Neural cell (in vitro differentiated cells): Measurements from ENCODE around the gene PEAK1. TPM values are rescaled to one million over a fixed set of nuclear protein-coding genes. Genes with fewer than 3 reads are reported as not detected.

Experiments used
- H2AFZ ChIP-seq: fragments of 200-600, 300-800 bp; sonication (generic), shearing (Covaris generic); 2 replicates; pipeline ENCODE4 v1.6.0; 2014; ENCODE audit warnings: low read depth, mild to moderate bottlenecking, antibody characterized with exemption, low read length, moderate library complexity
- H3F3A ChIP-seq: fragments of 200-600 bp; shearing (Covaris generic); 2 replicates; pipeline ENCODE4 v1.6.1; 2016; ENCODE audit warnings: mild to moderate bottlenecking, moderate library complexity, mixed read lengths, antibody characterized with exemption, low read length; ENCODE audit not compliant: insufficient read depth, poor library complexity, severe bottlenecking
- H3K27ac ChIP-seq: fragments of 200-600, 300-800 bp; sonication (generic), shearing (Covaris generic); 2 replicates; pipeline ENCODE4 v1.5.1; 2014; ENCODE audit warnings: mild to moderate bottlenecking, low read length, moderate library complexity
- H3K27me3 ChIP-seq: fragments of 300-800, 200-600 bp; sonication (generic), shearing (Covaris generic); 2 replicates; pipeline ENCODE4 v1.6.0; 2014; ENCODE audit warnings: mild to moderate bottlenecking, low read depth, low read length, moderate library complexity; ENCODE audit not compliant: insufficient read depth
- H3K36me3 ChIP-seq: fragments of 300-800, 200-600 bp; sonication (generic), shearing (Covaris generic); 2 replicates; pipeline ENCODE4 v1.5.1; 2014; ENCODE audit warnings: mild to moderate bottlenecking, antibody characterized with exemption, low read length, moderate library complexity; ENCODE audit not compliant: insufficient read depth
- H3K4me2 ChIP-seq: fragments of 300-800, 200-600 bp; sonication (generic), shearing (Covaris generic); 2 replicates; pipeline ENCODE4 v1.6.0; 2014; ENCODE audit warnings: mild to moderate bottlenecking, low read length
- H3K4me3 ChIP-seq: fragments of 300-800, 200-600 bp; sonication (generic), shearing (Covaris generic); 2 replicates; pipeline ENCODE4 v1.5.1; 2014; ENCODE audit warnings: mild to moderate bottlenecking, low read length, moderate library complexity
- H3K79me2 ChIP-seq: fragments of 200-600 bp; shearing (Covaris generic); replicated peaks from 2 replicates; pipeline ENCODE4 v1.6.0; 2014; ENCODE audit warnings: mild to moderate bottlenecking, low read length, moderate library complexity; ENCODE audit not compliant: insufficient read depth
- H3K9ac ChIP-seq: fragments of 300-800, 200-600 bp; sonication (generic), shearing (Covaris generic); 2 replicates; pipeline ENCODE4 v1.6.1; 2016; ENCODE audit warnings: mild to moderate bottlenecking, low read length, mixed read lengths
- H3K9me2 ChIP-seq: fragments of 200-600 bp; shearing (Covaris generic); 2 replicates; pipeline ENCODE4 v1.6.1; 2016; ENCODE audit warnings: mild to moderate bottlenecking, low read length, mixed read lengths; ENCODE audit not compliant: insufficient read depth
- H3K9me3 ChIP-seq: fragments of 200-600, 300-800 bp; sonication (generic), shearing (Covaris generic); 2 replicates; pipeline ENCODE4 v1.6.1; 2016; ENCODE audit warnings: mild to moderate bottlenecking, mixed run types, low read length, moderate library complexity, mixed read lengths
- H4K20me1 ChIP-seq: fragments of 200-600 bp; shearing (Covaris generic); 2 replicates; pipeline ENCODE4 v1.6.1; 2016; ENCODE audit warnings: mild to moderate bottlenecking, mixed run types; ENCODE audit not compliant: insufficient read depth
- CTCF ChIP-seq: fragments of 450-650 bp; IDR thresholded peaks from 2 replicates; pipeline ENCODE4 v1.5.1; 2014; ENCODE audit warnings: antibody characterized with exemption, mild to moderate bottlenecking, moderate library complexity; ENCODE audit not compliant: poor library complexity, severe bottlenecking
- EP300 ChIP-seq: fragments of 450-650 bp; conservative IDR thresholded peaks from 2 replicates; pipeline ENCODE4 v1.6.1; 2014; ENCODE audit warnings: antibody characterized with exemption, mild to moderate bottlenecking, moderate library complexity; ENCODE audit not compliant: poor library complexity, severe bottlenecking
- EZH2 ChIP-seq: fragments of 200-600, 300-800 bp; shearing (Covaris generic), sonication (generic); IDR thresholded peaks from 2 replicates; pipeline ENCODE4 v1.6.1; 2014; ENCODE audit warnings: antibody characterized with exemption, low read length, borderline replicate concordance, mild to moderate bottlenecking; ENCODE audit not compliant: insufficient read depth, poor library complexity, severe bottlenecking
- MXI1 ChIP-seq: fragments of 450-650 bp; conservative IDR thresholded peaks from 2 replicates; pipeline ENCODE4 v1.6.1; 2014; ENCODE audit warnings: antibody characterized with exemption, mild to moderate bottlenecking; ENCODE audit not compliant: poor library complexity, severe bottlenecking
- POLR2AphosphoS5 ChIP-seq: IDR thresholded peaks from 2 replicates; pipeline ENCODE4 v1.6.1; 2012
- RAD21 ChIP-seq: fragments of 450-650 bp; conservative IDR thresholded peaks from 2 replicates; pipeline ENCODE4 v1.6.1; 2014; ENCODE audit warnings: antibody characterized with exemption, mild to moderate bottlenecking, moderate library complexity
- SMC3 ChIP-seq: fragments of 450-650 bp; conservative IDR thresholded peaks from 2 replicates; pipeline ENCODE4 v1.6.1; 2014; ENCODE audit warnings: antibody characterized with exemption, mild to moderate bottlenecking, moderate library complexity; ENCODE audit not compliant: poor library complexity
- TAF1 ChIP-seq: IDR thresholded peaks from 2 replicates; pipeline ENCODE4 v1.6.1; 2012; ENCODE audit warnings: low read depth
- polyA plus RNA-seq: library from polyadenylated mRNA; depleted of rRNA; stranded (reverse); fragments of >200 nt; gene quantifications from 2 replicates; pipeline ENCODE4 v1.2.3, GENCODE V29; 2014
- TF ChIP-seq, protein P1 (sequence below): IDR thresholded peaks from 2 replicates; pipeline ENCODE4 v1.6.1; 2012; ENCODE audit warnings: borderline replicate concordance

The PEAK1 gene
- polyA plus RNA-seq, 1 donor from 2014 or later, result 5.8 TPM

GRCh38 chr15:77221174-77221573 lies 198.7 kb downstream of the PEAK1 start:
- TF ChIP-seq POLR2AphosphoS5 (no peak), CTCF (no peak), SMC3 (no peak), EZH2 (no peak), TAF1 (no peak), RAD21 (no peak)
- Histone ChIP-seq H3K27me3 (no peaks in the 10 kb centered on the region), H3K36me3 (no peaks in the 10 kb centered on the region), H2AFZ (no peak overlapping the region), H3K4me2 (no peak overlapping the region), H3K9ac (no peak overlapping the region), H3F3A (no peaks in the 10 kb centered on the region), H3K9me3 (no peaks in the 10 kb centered on the region), H4K20me1 (no peaks in the 10 kb centered on the region), H3K9me2 (no peaks in the 10 kb centered on the region), H3K4me3 (no peak overlapping the region), H3K79me2 (no peaks in the 10 kb centered on the region), H3K27ac (no peak overlapping the region)

- no peaks in the 10 kb centered on the region for H3K27me3 ChIP-seq
- H3F3A ChIP-seq, result no peaks in the 10 kb centered on the region
- no peak overlapping the region for H3K9ac ChIP-seq
- H3K4me3 ChIP-seq, result no peak overlapping the region
- H3K9me2 ChIP-seq, result no peaks in the 10 kb centered on the region
- H2AFZ ChIP-seq, result no peak overlapping the region
- H3K36me3 ChIP-seq, result no peaks in the 10 kb centered on the region
- H3K27ac ChIP-seq, result no peak overlapping the region
- no peaks in the 10 kb centered on the region for H3K9me3 ChIP-seq
- H3K4me2 ChIP-seq, result no peak overlapping the region
- H4K20me1 ChIP-seq, result no peaks in the 10 kb centered on the region
- TF ChIP-seq POLR2AphosphoS5 (no peak), SMC3 (no peak), EZH2 (no peak), EP300 (no peak), MXI1 (no peak), CTCF (no peak)
- H3K79me2 ChIP-seq, result no peaks in the 10 kb centered on the region
These were observed 200.1 kb downstream of the PEAK1 start for GRCh38 chr15:77219841-77220240.

- H3K27me3 ChIP-seq, result no peaks in the 10 kb centered on the region
- TF ChIP-seq SMC3, result no peak
- no peak for TF ChIP-seq EZH2
- TF ChIP-seq RAD21, result no peak
- TF ChIP-seq, protein P1, sequence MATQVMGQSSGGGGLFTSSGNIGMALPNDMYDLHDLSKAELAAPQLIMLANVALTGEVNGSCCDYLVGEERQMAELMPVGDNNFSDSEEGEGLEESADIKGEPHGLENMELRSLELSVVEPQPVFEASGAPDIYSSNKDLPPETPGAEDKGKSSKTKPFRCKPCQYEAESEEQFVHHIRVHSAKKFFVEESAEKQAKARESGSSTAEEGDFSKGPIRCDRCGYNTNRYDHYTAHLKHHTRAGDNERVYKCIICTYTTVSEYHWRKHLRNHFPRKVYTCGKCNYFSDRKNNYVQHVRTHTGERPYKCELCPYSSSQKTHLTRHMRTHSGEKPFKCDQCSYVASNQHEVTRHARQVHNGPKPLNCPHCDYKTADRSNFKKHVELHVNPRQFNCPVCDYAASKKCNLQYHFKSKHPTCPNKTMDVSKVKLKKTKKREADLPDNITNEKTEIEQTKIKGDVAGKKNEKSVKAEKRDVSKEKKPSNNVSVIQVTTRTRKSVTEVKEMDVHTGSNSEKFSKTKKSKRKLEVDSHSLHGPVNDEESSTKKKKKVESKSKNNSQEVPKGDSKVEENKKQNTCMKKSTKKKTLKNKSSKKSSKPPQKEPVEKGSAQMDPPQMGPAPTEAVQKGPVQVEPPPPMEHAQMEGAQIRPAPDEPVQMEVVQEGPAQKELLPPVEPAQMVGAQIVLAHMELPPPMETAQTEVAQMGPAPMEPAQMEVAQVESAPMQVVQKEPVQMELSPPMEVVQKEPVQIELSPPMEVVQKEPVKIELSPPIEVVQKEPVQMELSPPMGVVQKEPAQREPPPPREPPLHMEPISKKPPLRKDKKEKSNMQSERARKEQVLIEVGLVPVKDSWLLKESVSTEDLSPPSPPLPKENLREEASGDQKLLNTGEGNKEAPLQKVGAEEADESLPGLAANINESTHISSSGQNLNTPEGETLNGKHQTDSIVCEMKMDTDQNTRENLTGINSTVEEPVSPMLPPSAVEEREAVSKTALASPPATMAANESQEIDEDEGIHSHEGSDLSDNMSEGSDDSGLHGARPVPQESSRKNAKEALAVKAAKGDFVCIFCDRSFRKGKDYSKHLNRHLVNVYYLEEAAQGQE, result no peak
- TF ChIP-seq TAF1, result no peak
- TF ChIP-seq EP300, result no peak
- TF ChIP-seq MXI1, result no peak
- TF ChIP-seq CTCF, result no peak
- no peak for TF ChIP-seq POLR2AphosphoS5
- H4K20me1 ChIP-seq, result no peaks in the 10 kb centered on the region
- no peak overlapping the region for H3K4me2 ChIP-seq
- H3K36me3 ChIP-seq, result no peaks in the 10 kb centered on the region
- no peaks in the 10 kb centered on the region for H3F3A ChIP-seq
- H3K79me2 ChIP-seq, result no peaks in the 10 kb centered on the region
- no peak overlapping the region for H3K9ac ChIP-seq
- H2AFZ ChIP-seq, result no peak overlapping the region
- no peaks in the 10 kb centered on the region for H3K9me2 ChIP-seq
- H3K27ac ChIP-seq, result no peak overlapping the region
- H3K4me3 ChIP-seq, result no peak overlapping the region
- no peaks in the 10 kb centered on the region for H3K9me3 ChIP-seq
These were observed 210.7 kb downstream of the PEAK1 start for GRCh38 chr15:77209221-77209620.
